H9 (cell line): ENCODE measurements around the gene DNAJA2. TPM values are rescaled to one million over a fixed set of nuclear protein-coding genes. Genes with fewer than 3 reads are reported as not detected.

Experiments used
- DNase-seq: peaks from one replicate; pipeline ENCODE4 v3.0.0-alpha.2; 2017
- H2AFZ ChIP-seq: one replicate; pipeline ENCODE4 v1.6.1; 2013; ENCODE audit warnings: mild to moderate bottlenecking, low read length, control low read depth, moderate library complexity
- H2AK5ac ChIP-seq: 2 replicates; pipeline ENCODE4 v1.6.1; 2013; ENCODE audit warnings: low read length, control low read depth, mixed read lengths; ENCODE audit not compliant: insufficient read length
- H2BK120ac ChIP-seq: one replicate; pipeline ENCODE4 v1.6.1; 2013; ENCODE audit warnings: low read depth, mild to moderate bottlenecking, low read length, control low read depth, inconsistent platforms; ENCODE audit not compliant: poor library complexity, severe bottlenecking
- H2BK12ac ChIP-seq: 2 replicates; pipeline ENCODE4 v1.6.1; 2013; ENCODE audit warnings: low read length, control low read depth, mixed read lengths, low read depth; ENCODE audit not compliant: insufficient read length
- H2BK15ac ChIP-seq: 2 replicates; pipeline ENCODE4 v1.6.1; 2013; ENCODE audit warnings: low read depth, low read length, control low read depth
- H2BK20ac ChIP-seq: one replicate; pipeline ENCODE4 v1.6.1; 2013; ENCODE audit warnings: low read depth, mild to moderate bottlenecking, low read length, control low read depth, inconsistent platforms; ENCODE audit not compliant: poor library complexity, severe bottlenecking
- H2BK5ac ChIP-seq: 2 replicates; pipeline ENCODE4 v1.6.1; 2013; ENCODE audit warnings: low read length, control low read depth, mixed read lengths; ENCODE audit not compliant: insufficient read length
- H3K14ac ChIP-seq: 2 replicates; pipeline ENCODE4 v1.6.1; 2013; ENCODE audit warnings: low read length, control low read depth; ENCODE audit not compliant: insufficient read depth
- H3K18ac ChIP-seq: 2 replicates; pipeline ENCODE4 v1.6.1; 2013; ENCODE audit warnings: low read depth, mild to moderate bottlenecking, mixed read lengths, low read length, control low read depth; ENCODE audit not compliant: insufficient read length
- H3K23ac ChIP-seq: 2 replicates; pipeline ENCODE4 v1.6.1; 2013; ENCODE audit warnings: low read length, control low read depth, mixed read lengths, low read depth; ENCODE audit not compliant: insufficient read length
- H3K23me2 ChIP-seq: 2 replicates; pipeline ENCODE4 v1.6.1; 2013; ENCODE audit warnings: low read depth, mild to moderate bottlenecking, mixed read lengths, low read length, control low read depth; ENCODE audit not compliant: insufficient read length, poor library complexity, severe bottlenecking
- H3K27ac ChIP-seq: 2 replicates; pipeline ENCODE4 v1.5.1; 2013; ENCODE audit warnings: low read length, control low read depth, mixed read lengths, low read depth; ENCODE audit not compliant: insufficient read length
- H3K27me3 ChIP-seq: 2 replicates; pipeline ENCODE4 v1.6.1; 2013; ENCODE audit warnings: low read length, control low read depth, inconsistent platforms; ENCODE audit not compliant: insufficient read depth
- H3K4ac ChIP-seq: 2 replicates; pipeline ENCODE4 v1.6.1; 2013; ENCODE audit warnings: low read depth, mild to moderate bottlenecking, control low read depth, inconsistent platforms, low read length, moderate library complexity
- H3K4me1 ChIP-seq: 2 replicates; pipeline ENCODE4 v1.6.1; 2013; ENCODE audit warnings: low read length, control low read depth, inconsistent platforms; ENCODE audit not compliant: insufficient read depth
- H3K4me2 ChIP-seq: 2 replicates; pipeline ENCODE4 v1.6.1; 2013; ENCODE audit warnings: low read length, control low read depth, mixed read lengths; ENCODE audit not compliant: insufficient read length, insufficient read depth
- H3K56ac ChIP-seq: 2 replicates; pipeline ENCODE4 v1.6.1; 2013; ENCODE audit warnings: low read depth, mild to moderate bottlenecking, mixed read lengths, low read length, control low read depth; ENCODE audit not compliant: insufficient read length
- H3K79me1 ChIP-seq: 2 replicates; pipeline ENCODE4 v1.6.1; 2013; ENCODE audit warnings: low read depth, mild to moderate bottlenecking, moderate library complexity, low read length, control low read depth, inconsistent platforms; ENCODE audit not compliant: insufficient read depth, poor library complexity, severe bottlenecking
- H3K79me2 ChIP-seq: 2 replicates; pipeline ENCODE4 v1.6.1; 2013; ENCODE audit warnings: low read length, control low read depth, inconsistent platforms; ENCODE audit not compliant: insufficient read depth
- H3K9ac ChIP-seq: 2 replicates; pipeline ENCODE4 v1.6.1; 2013; ENCODE audit warnings: low read length, control low read depth, mixed read lengths; ENCODE audit not compliant: insufficient read length; ENCODE audit errors: extremely low read depth
- H3K9me3 ChIP-seq: one replicate; pipeline ENCODE4 v1.6.1; 2013; ENCODE audit warnings: low read depth, low read length, inconsistent platforms; ENCODE audit not compliant: control insufficient read depth
- H3T11ph ChIP-seq: one replicate; pipeline ENCODE4 v1.6.1; 2013; ENCODE audit warnings: mild to moderate bottlenecking, low read length, control low read depth, inconsistent platforms
- H4K20me1 ChIP-seq: one replicate; pipeline ENCODE4 v1.6.1; 2013; ENCODE audit not compliant: control insufficient read depth, insufficient read length, insufficient read depth
- H4K5ac ChIP-seq: 2 replicates; pipeline ENCODE4 v1.6.1; 2013; ENCODE audit warnings: low read depth, mild to moderate bottlenecking, mixed read lengths, low read length, control low read depth; ENCODE audit not compliant: insufficient read length
- H4K8ac ChIP-seq: replicated peaks from 2 replicates; pipeline ENCODE4 v1.6.1; 2013; ENCODE audit warnings: low read length, control low read depth, mixed read lengths, low read depth; ENCODE audit not compliant: insufficient read length
- H4K91ac ChIP-seq: 2 replicates; pipeline ENCODE4 v1.6.1; 2013; ENCODE audit warnings: low read depth, mild to moderate bottlenecking, moderate library complexity, mixed read lengths, low read length, control low read depth; ENCODE audit not compliant: insufficient read length
- H3K27ac Mint-ChIP-seq, 3 experiments: 2 replicates in 2 of 3; 3 replicates in 1 of 3; pipeline ENCODE4 v1.8.0; 2020 to 2021; ENCODE audit warnings: mixed read lengths in 3 of 3, mild to moderate bottlenecking in 1 of 3, moderate library complexity in 1 of 3
- H3K27me3 Mint-ChIP-seq: 2 replicates; pipeline ENCODE4 v1.8.0; 2021; ENCODE audit warnings: low read depth, mild to moderate bottlenecking, moderate library complexity, mixed read lengths
- H3K36me3 Mint-ChIP-seq, 3 experiments: 2 replicates in 2 of 3; 3 replicates in 1 of 3; pipeline ENCODE4 v1.8.0; 2020 to 2021; ENCODE audit warnings: low read depth in 3 of 3, mixed read lengths in 3 of 3; ENCODE audit not compliant: insufficient read depth in 1 of 3
- H3K4me1 Mint-ChIP-seq, 2 experiments: 2 replicates each; pipeline ENCODE4 v1.8.0; 2020; ENCODE audit warnings: mixed read lengths in 2 of 2
- H3K4me3 Mint-ChIP-seq, 2 experiments: 2 replicates in 1 of 2; 3 replicates in 1 of 2; pipeline ENCODE4 v1.8.0; 2020 to 2021; ENCODE audit warnings: mild to moderate bottlenecking in 2 of 2, mixed read lengths in 2 of 2, moderate library complexity in 1 of 2
- H3K9me3 Mint-ChIP-seq, 2 experiments: 2 replicates in 1 of 2; 3 replicates in 1 of 2; pipeline ENCODE4 v1.8.0; 2020; ENCODE audit warnings: mild to moderate bottlenecking in 2 of 2, mixed read lengths in 2 of 2, moderate library complexity in 1 of 2
- CTCF ChIP-seq: fragments of 200-600 bp; sonication (generic); conservative IDR thresholded peaks from 3 replicates; pipeline ENCODE4 v1.8.0; 2021; ENCODE audit warnings: antibody characterized with exemption, mild to moderate bottlenecking
- WGBS: extraction: QIAGEN DNeasy Blood & Tissue Kit; methylation state at CpG from one replicate; pipeline ENCODE4 v1.1.7; 2013; ENCODE audit warnings: missing lambda C conversion rate, low lambda C conversion rate, mixed read lengths; ENCODE audit not compliant: insufficient read length; ENCODE audit errors: extremely low coverage; 5-methylcytosine and 5-hydroxymethylcytosine counted together
- total RNA-seq: library from RNA; stranded (reverse); gene quantifications from 2 replicates; pipeline ENCODE4 v1.2.1, GENCODE V29; 2021

DNAJA2 gene
- total RNA-seq, 1 experiment from 2014 or later = 102 TPM

- no peak overlapping the region for H3T11ph ChIP-seq
- no peak overlapping the region for H2BK5ac ChIP-seq
- DNase-seq = no peak
- no peak overlapping the region for H2BK15ac ChIP-seq
- no peak overlapping the region for H3K23ac ChIP-seq
- no peak overlapping the region for H3K4ac ChIP-seq
- no CpG with 5 or more reads among the region's 9 CpGs for WGBS
- no peak overlapping the region for H2BK12ac ChIP-seq
- H2BK20ac ChIP-seq = no peak overlapping the region
- no peak overlapping the region for H3K4me3 Mint-ChIP-seq
- no peak overlapping the region for H2AK5ac ChIP-seq
- peaks cover 59 to 94% (median 90%) of the 10 kb centered on the region in 3 experiments for H3K36me3 Mint-ChIP-seq
- no peak overlapping the region for H2BK120ac ChIP-seq
- H3K79me1 ChIP-seq = no peaks in the 10 kb centered on the region
- H3K23me2 ChIP-seq = no peaks in the 10 kb centered on the region
- H3K4me1 Mint-ChIP-seq = peaks cover 25 to 28% of the 10 kb centered on the region in 2 experiments
- no peak overlapping the region for H4K5ac ChIP-seq
- H3K56ac ChIP-seq = no peak overlapping the region
- H4K8ac ChIP-seq = no peak overlapping the region
- no peak overlapping the region for H3K4me2 ChIP-seq
- H3K9me3 Mint-ChIP-seq = no peaks in the 10 kb centered on the region
- no peaks in the 10 kb centered on the region for H3K27me3 ChIP-seq
- no peak overlapping the region for H3K9ac ChIP-seq
- H4K20me1 ChIP-seq = no peaks in the 10 kb centered on the region
- no peak overlapping the region for H3K14ac ChIP-seq
- peak overlapping the region; percentile 13 to 77 (median 64); a peak in 6 of 7 replicates for H3K27ac Mint-ChIP-seq
- H3K27me3 Mint-ChIP-seq = no peaks in the 10 kb centered on the region
- H3K18ac ChIP-seq = no peak overlapping the region
- TF ChIP-seq CTCF = no peak
- H2AFZ ChIP-seq = no peak overlapping the region
- H3K9me3 ChIP-seq = no peaks in the 10 kb centered on the region
- H4K91ac ChIP-seq = no peak overlapping the region
- peaks cover 5% of the 10 kb centered on the region; the same call in 1 of the 2 replicates for H3K4me1 ChIP-seq
- H3K27ac ChIP-seq = no peak overlapping the region
- no peaks in the 10 kb centered on the region for H3K79me2 ChIP-seq
Observed at GRCh38 chr16:46961373-46962353, 11.8 kb downstream of the DNAJA2 start.
